IgD-negative memory B cell (primary cell): ENCODE results near the gene RPP25L. TPM values are rescaled to one million over a fixed set of nuclear protein-coding genes. Genes with fewer than 3 reads are reported as not detected.
A peak's percentile ranks its signal among the peaks of the same experiment; 100 is the strongest.

Experiments
- H3K27ac Mint-ChIP-seq, 3 donors: one replicate each; pipeline ENCODE4 v1.8.0; 2020 to 2022; ENCODE audit warnings: mild to moderate bottlenecking in 3 of 3, mixed read lengths in 3 of 3, moderate library complexity in 1 of 3
- H3K27me3 Mint-ChIP-seq: one replicate; pipeline ENCODE4 v1.8.0; 2021; ENCODE audit warnings: mixed read lengths
- H3K36me3 Mint-ChIP-seq: one replicate; pipeline ENCODE4 v1.8.0; 2020; ENCODE audit warnings: mild to moderate bottlenecking, mixed read lengths
- H3K4me1 Mint-ChIP-seq, 3 donors: one replicate each; pipeline ENCODE4 v1.8.0; 2020 to 2022; ENCODE audit warnings: mixed read lengths in 3 of 3, mild to moderate bottlenecking in 1 of 3
- H3K4me3 Mint-ChIP-seq, 4 donors: one replicate each; pipeline ENCODE4 v1.8.0; 2020 to 2022; ENCODE audit warnings: mild to moderate bottlenecking in 4 of 4, mixed read lengths in 4 of 4, moderate library complexity in 3 of 4
- H3K9me3 Mint-ChIP-seq, 3 donors: one replicate each; pipeline ENCODE4 v1.8.0; 2020 to 2021; ENCODE audit warnings: mixed read lengths in 3 of 3, mild to moderate bottlenecking in 1 of 3
- polyA plus RNA-seq: library from polyadenylated mRNA; unstranded; fragments of 300-500 nt; fragmentation: Illumina TruSeq; gene quantifications from one replicate; pipeline ENCODE4 v1.2.3, GENCODE V29; 2021

RPP25L gene
- polyA plus RNA-seq, 1 donor from 2014 or later = 48.4 TPM

DNA sequence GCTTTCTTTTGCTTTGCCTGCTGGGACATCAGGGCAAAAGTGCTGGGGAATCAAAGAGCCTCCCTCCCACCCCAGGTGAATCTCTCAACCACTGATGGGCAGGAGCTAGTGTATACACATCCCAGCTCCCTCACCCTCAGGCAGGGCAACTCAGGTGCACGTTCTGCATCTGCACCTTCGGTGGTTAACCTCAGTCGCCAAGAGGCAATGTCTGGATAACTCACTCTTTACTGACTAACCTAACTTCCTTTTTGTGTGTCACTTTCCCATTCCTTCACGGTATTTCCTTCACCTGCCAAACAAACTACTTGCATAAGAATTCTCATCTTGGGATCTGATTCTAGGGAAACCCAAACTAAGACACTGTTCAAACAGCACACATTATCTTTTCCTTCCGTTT is 48.6 kb downstream of the RPP25L start:
- peaks cover 0 to 8% (median 2%) of the 10 kb centered on the region in 3 donors for H3K9me3 Mint-ChIP-seq
- H3K36me3 Mint-ChIP-seq = no peaks in the 10 kb centered on the region
- H3K27ac Mint-ChIP-seq = no peak overlapping the region
- peaks cover 0 to 4% (median 2%) of the 10 kb centered on the region in 3 donors for H3K4me1 Mint-ChIP-seq
- peaks cover 25% of the 10 kb centered on the region for H3K27me3 Mint-ChIP-seq
- no peak overlapping the region for H3K4me3 Mint-ChIP-seq

DNA sequence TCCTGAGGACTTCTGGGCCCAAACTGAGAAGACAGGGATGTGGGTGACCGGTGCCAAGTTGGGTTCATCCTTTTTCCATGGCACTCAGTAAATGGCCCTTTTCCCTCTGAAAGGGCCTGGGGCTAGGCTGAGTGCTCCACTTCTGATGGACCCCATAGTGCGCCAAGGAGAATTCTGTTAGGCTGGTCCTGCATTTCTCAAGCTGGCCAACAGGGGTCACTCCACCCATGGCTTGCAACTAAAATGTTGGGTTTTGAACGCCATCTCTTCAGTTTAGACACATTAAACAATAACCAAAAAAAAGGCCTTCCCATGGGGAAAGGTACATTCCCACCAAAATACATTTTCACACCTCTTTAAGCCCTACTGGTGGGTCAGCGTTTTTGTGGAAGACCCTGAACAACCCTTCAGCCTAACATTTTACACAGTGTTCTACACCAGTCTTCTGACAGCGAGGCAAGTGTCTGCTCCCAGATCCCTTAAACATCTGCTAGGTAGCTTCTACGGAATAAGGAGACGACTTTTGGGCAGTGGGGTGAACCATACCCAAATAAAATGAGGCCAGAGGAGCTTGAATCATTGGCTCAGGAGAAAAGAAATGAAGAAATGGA is 49.7 kb downstream of the RPP25L start:
- Mint-ChIP-seq H3K36me3 (no peaks in the 10 kb centered on the region), H3K27me3 (peaks cover 25% of the 10 kb centered on the region), H3K9me3 (peaks cover 0 to 8% (median 2%) of the 10 kb centered on the region in 3 donors), H3K27ac (no peak overlapping the region), H3K4me3 (peak overlapping the region in 1 of 4 donors; percentile 14), H3K4me1 (peaks cover 0 to 4% (median 2%) of the 10 kb centered on the region in 3 donors)

DNA sequence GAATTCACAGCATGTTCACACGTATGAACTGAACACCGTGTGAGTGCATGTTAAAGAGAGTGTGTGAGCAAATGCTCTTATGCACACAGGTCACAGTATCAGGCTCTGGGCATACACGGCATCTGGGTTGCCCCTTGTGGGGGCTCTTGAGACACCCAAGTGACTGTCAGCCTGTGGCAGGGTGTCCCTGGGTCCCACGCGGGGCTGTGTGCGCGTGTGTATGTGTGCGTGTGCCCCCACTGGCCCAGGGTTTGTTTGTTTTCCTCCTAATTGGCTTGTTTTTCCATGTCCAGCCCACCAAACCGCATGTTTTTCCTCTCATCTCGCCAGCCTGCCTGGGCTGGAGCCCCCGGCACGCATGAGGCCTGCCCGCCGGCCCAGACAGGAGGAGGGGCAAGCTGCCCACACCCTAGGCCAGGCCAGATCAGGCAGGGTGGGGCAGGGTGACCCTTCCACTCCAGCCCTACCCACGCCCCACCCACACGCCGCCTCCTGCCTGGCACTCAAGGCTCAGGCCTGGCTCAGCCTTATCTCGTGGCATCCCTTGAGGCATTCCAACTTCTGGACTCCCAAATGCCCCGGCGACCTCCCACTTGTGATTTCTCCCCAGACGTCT is 51.2 kb downstream of the RPP25L start:
- no peak overlapping the region for H3K27ac Mint-ChIP-seq
- H3K4me1 Mint-ChIP-seq = peaks cover 0 to 4% (median 2%) of the 10 kb centered on the region in 3 donors
- peaks cover 0 to 8% (median 2%) of the 10 kb centered on the region in 3 donors for H3K9me3 Mint-ChIP-seq
- peak overlapping the region in 1 of 4 donors; percentile 49 for H3K4me3 Mint-ChIP-seq
- peaks cover 22% of the 10 kb centered on the region for H3K27me3 Mint-ChIP-seq
- H3K36me3 Mint-ChIP-seq = no peaks in the 10 kb centered on the region

Other genes with a start within 250 kb of the RPP25L start
- gene MYORG, start 235.2 kb downstream of the RPP25L start, polyA plus RNA-seq = 0.19 TPM
- gene FAM219A, start 153.5 kb downstream of the RPP25L start, polyA plus RNA-seq = 1.1 TPM
- not detected for gene DNAI1, start 153.3 kb downstream of the RPP25L start, polyA plus RNA-seq
- gene ENHO, start 89.1 kb downstream of the RPP25L start, polyA plus RNA-seq = not detected
- not detected for gene CNTFR, start 22.4 kb downstream of the RPP25L start, polyA plus RNA-seq
- gene DCTN3, start 8.4 kb upstream of the RPP25L start, polyA plus RNA-seq = 113 TPM
- not detected for gene ARID3C, start 17.0 kb upstream of the RPP25L start, polyA plus RNA-seq
- 63.1 TPM for gene SIGMAR1, start 25.7 kb upstream of the RPP25L start, polyA plus RNA-seq
- gene GALT, start 34.6 kb upstream of the RPP25L start, polyA plus RNA-seq = 37.2 TPM
- 4.7 TPM for gene IL11RA, start 40.1 kb upstream of the RPP25L start, polyA plus RNA-seq
- not detected for gene CCL27, start 50.6 kb upstream of the RPP25L start, polyA plus RNA-seq
- not detected for gene CCL19, start 79.2 kb upstream of the RPP25L start, polyA plus RNA-seq
- not detected for gene CCL21, start 98.0 kb upstream of the RPP25L start, polyA plus RNA-seq